Measurements from ENCODE around the gene ST6GALNAC4. TPM values are rescaled to one million over a fixed set of nuclear protein-coding genes. Genes with fewer than 3 reads are reported as not detected.

The ST6GALNAC4 gene
- total and polyA plus RNA-seq, 9 of the 15 experiments (the other 6 are each of a cell fraction or from before 2014, with no cell fraction given): 2.6 to 43.1 (median 15.4) TPM

- no peak for TF ChIP-seq E2F4 (CRISPR knock-in tag; IDR thresholded peaks at IDR 0.05; ENCODE audit: low read depth)
- no peak for TF ChIP-seq SMARCB1 (IDR thresholded peaks at IDR 0.05; ENCODE audit: insufficient read length, low read depth)
- TF ChIP-seq HMG20A (CRISPR knock-in tag; conservative IDR thresholded peaks at IDR 0.05): no peak
- no peak for TF ChIP-seq SREBF2 (CRISPR knock-in tag; IDR thresholded peaks at IDR 0.05)
- TF ChIP-seq TRIM28 (IDR thresholded peaks at IDR 0.05): no peak
- TF ChIP-seq OTX1 (CRISPR knock-in tag; IDR thresholded peaks at IDR 0.05): no peak
- no peak for TF ChIP-seq KLF10 (CRISPR knock-in tag; IDR thresholded peaks at IDR 0.05)
- TF ChIP-seq ZNF398 (CRISPR knock-in tag; IDR thresholded peaks at IDR 0.05): no peak
- no peak for TF ChIP-seq SRSF9 (IDR thresholded peaks at IDR 0.05; ENCODE audit: borderline replicate concordance, low read depth, low read length)
- no peak for TF ChIP-seq JUN (IDR thresholded peaks at IDR 0.05; ENCODE audit: borderline replicate concordance, low read depth, low read length)
- peak; percentile 77; the same call in 1 of the 2 replicates for TF ChIP-seq JUN (CRISPR knock-in tag; IDR thresholded peaks at IDR 0.05; ENCODE audit: borderline replicate concordance)
- TF ChIP-seq ZNF280A (IDR thresholded peaks at IDR 0.05; ENCODE audit: low read depth, partially characterized antibody): no peak
- no peak for TF ChIP-seq ZNF75A (CRISPR knock-in tag; IDR thresholded peaks at IDR 0.05)
- no peak for TF ChIP-seq FOXJ3 (CRISPR knock-in tag; IDR thresholded peaks at IDR 0.05)
- TF ChIP-seq CTBP1 (IDR thresholded peaks at IDR 0.05; ENCODE audit: borderline replicate concordance): peak; percentile 82
- TF ChIP-seq NKRF (IDR thresholded peaks at IDR 0.05; ENCODE audit: borderline replicate concordance): no peak
- no peak for TF ChIP-seq ZNF311 (CRISPR knock-in tag; IDR thresholded peaks at IDR 0.05)
- no peak for TF ChIP-seq PHF20 (IDR thresholded peaks at IDR 0.05; ENCODE audit: partially characterized antibody)
- TF ChIP-seq FOXJ2 (tag; IDR thresholded peaks at IDR 0.05): no peak
- TF ChIP-seq ATF7 (IDR thresholded peaks at IDR 0.05): peak; percentile 68; the same call in 1 of the 2 replicates
- TF ChIP-seq ASH1L (IDR thresholded peaks at IDR 0.05; ENCODE audit: borderline replicate concordance, low read depth, partially characterized antibody): no peak
- TF ChIP-seq POLR2AphosphoS5 (IDR thresholded peaks at IDR 0.05; ENCODE audit: control insufficient read depth, insufficient read depth, low read depth, low read length): peak; percentile 38; the same call in 1 of the 2 replicates
- no peak for TF ChIP-seq PTBP1 (IDR thresholded peaks at IDR 0.05; ENCODE audit: low read depth, low read length)
Observed at GRCh38 chr9:127903557-127904475, 13.0 kb downstream of the ST6GALNAC4 start (continued).
